Loucy (cell line): Measurements from ENCODE around the gene MEAK7.

Experiments
- CTCF ChIP-seq: fragments of 200-600 bp; sonication (generic); conservative IDR thresholded peaks from 2 replicates; pipeline ENCODE4 v1.5.1; 2014; ENCODE audit warnings: mild to moderate bottlenecking, antibody characterized with exemption, low read length
- EZH2phosphoT487 ChIP-seq: fragments of 200-600 bp; IDR thresholded peaks from 2 replicates; pipeline ENCODE4 v1.6.1; 2018; ENCODE audit warnings: antibody characterized with exemption, mild to moderate bottlenecking, moderate library complexity, borderline replicate concordance

- TF ChIP-seq CTCF (no peak), EZH2phosphoT487 (no peak)
These were observed 25.1 kb upstream of the MEAK7 start for GRCh38 chr16:84529607-84530006.
